Suprapubic skin (tissue), 4 donors: Measurements from ENCODE around the gene INPP4B.

Experiments
- CTCF ChIP-seq, 2 donors: fragments of 200-600 bp in 1 of 2; fragments of 450-650 bp in 1 of 2; sonication (generic) in 1 of 2; IDR thresholded peaks; one replicate each; pipeline ENCODE4 v1.5.1; 2016 to 2019; ENCODE audit warnings: antibody characterized with exemption in 2 of 2, mild to moderate bottlenecking in 1 of 2, moderate library complexity in 1 of 2
- POLR2A ChIP-seq, 2 donors: fragments of 450-650 bp; IDR thresholded peaks; one replicate each; pipeline ENCODE4 v1.6.1; 2017; ENCODE audit warnings: antibody characterized with exemption in 2 of 2, mild to moderate bottlenecking in 2 of 2, moderate library complexity in 2 of 2
- POLR2AphosphoS5 ChIP-seq, 3 donors: sonication (generic); formaldehyde crosslinking; IDR thresholded peaks; one replicate each; pipeline ENCODE4 v1.6.1; 2017; ENCODE audit warnings: antibody characterized with exemption in 3 of 3

- TF ChIP-seq CTCF (IDR thresholded peaks at IDR 0.05) (no peak), POLR2A (IDR thresholded peaks at IDR 0.05) (no peak), POLR2AphosphoS5 (IDR thresholded peaks at IDR 0.05) (no peak)
Measured at GRCh38 chr4:142092941-142093340, 753.2 kb downstream of the INPP4B start.
